ENCODE data around the gene EDC4. TPM values are rescaled to one million over a fixed set of nuclear protein-coding genes. Genes with fewer than 3 reads are reported as not detected.

Gene EDC4
- total and polyA plus RNA-seq, 9 of the 15 experiments (the other 6 are each of a cell fraction or from before 2014, with no cell fraction given): 1.1 to 131 (median 74.0) TPM

DNA sequence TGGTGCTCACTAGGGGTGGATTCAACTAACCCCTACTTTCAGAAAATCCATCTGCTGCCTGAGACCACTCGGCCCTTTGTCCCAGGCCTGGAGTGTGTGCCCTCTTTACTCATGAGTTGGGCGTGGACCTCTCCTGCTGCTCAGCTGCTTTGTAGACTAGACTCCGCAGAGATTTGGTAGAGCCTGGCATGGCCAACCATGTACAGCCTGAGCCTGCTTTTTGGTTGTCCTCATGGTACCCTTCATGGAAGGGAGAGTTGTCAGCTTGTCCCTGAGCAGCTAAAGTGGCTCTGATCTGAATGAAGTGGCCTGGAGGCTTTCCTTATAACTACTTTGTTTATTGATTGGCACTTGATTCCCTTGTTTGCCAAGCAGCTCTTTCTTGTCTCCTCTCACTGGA is 1.5 kb downstream of the EDC4 start:
- peak overlapping the region; percentile 89 for H3K4me2 ChIP-seq (ENCODE audit: insufficient read depth, low read length)
- H3K4me3 ChIP-seq: peak overlapping the region; percentile 85; the same call in 1 of the 2 replicates
- peaks cover 21 to 22% of the 10 kb centered on the region in 2 experiments; a peak in 4 of 5 replicates for H3K4me1 ChIP-seq (replicated peaks in 1 of 2; ENCODE audit: control insufficient read depth in 2 of 2, insufficient read depth in 2 of 2, low read length in 2 of 2)
- ATAC-seq (no peak), FAIRE-seq (no peak), DNase-seq (ENCODE audit: extremely low read depth in 1 of 4, low spot score in 3 of 4) (no peak)
- ChIA-PET POLR2A (interaction anchor here (0.6 to 2.6 kb wide), 5 partner anchors 9 to 150 kb away, joined by 3 to 15 read pairs (median 4); partner anchors contain the start of gene NRN1L), CTCF (ENCODE audit: low intra/inter-chr PET ratio) (no interaction called here)
- peaks cover 80% of the 10 kb centered on the region; the same call in 2 of the 3 replicates for H3K36me3 ChIP-seq (ENCODE audit: control insufficient read depth, insufficient read depth, low read length)
- H3K9ac ChIP-seq (ENCODE audit: insufficient read depth in 1 of 2, low read depth in 2 of 2, low read length in 2 of 2): peak overlapping the region; percentile 87 to 99
- H3K79me2 ChIP-seq (ENCODE audit: control insufficient read depth, insufficient read depth, low read length): peaks cover 40% of the 10 kb centered on the region
- H3K27me3 ChIP-seq (ENCODE audit: control insufficient read depth in 2 of 2, insufficient read depth in 2 of 2, low read length in 2 of 2): no peaks in the 10 kb centered on the region
- H2AFZ ChIP-seq (ENCODE audit: low read depth, low read length): no peak overlapping the region
- TF ChIP-seq, protein P1, sequence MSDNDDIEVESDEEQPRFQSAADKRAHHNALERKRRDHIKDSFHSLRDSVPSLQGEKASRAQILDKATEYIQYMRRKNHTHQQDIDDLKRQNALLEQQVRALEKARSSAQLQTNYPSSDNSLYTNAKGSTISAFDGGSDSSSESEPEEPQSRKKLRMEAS (CRISPR knock-in tag; IDR thresholded peaks at IDR 0.05): 0 out of 2 replicates have a peak, but pooled peaks have one; percentile 4
- TF ChIP-seq, protein P2, sequence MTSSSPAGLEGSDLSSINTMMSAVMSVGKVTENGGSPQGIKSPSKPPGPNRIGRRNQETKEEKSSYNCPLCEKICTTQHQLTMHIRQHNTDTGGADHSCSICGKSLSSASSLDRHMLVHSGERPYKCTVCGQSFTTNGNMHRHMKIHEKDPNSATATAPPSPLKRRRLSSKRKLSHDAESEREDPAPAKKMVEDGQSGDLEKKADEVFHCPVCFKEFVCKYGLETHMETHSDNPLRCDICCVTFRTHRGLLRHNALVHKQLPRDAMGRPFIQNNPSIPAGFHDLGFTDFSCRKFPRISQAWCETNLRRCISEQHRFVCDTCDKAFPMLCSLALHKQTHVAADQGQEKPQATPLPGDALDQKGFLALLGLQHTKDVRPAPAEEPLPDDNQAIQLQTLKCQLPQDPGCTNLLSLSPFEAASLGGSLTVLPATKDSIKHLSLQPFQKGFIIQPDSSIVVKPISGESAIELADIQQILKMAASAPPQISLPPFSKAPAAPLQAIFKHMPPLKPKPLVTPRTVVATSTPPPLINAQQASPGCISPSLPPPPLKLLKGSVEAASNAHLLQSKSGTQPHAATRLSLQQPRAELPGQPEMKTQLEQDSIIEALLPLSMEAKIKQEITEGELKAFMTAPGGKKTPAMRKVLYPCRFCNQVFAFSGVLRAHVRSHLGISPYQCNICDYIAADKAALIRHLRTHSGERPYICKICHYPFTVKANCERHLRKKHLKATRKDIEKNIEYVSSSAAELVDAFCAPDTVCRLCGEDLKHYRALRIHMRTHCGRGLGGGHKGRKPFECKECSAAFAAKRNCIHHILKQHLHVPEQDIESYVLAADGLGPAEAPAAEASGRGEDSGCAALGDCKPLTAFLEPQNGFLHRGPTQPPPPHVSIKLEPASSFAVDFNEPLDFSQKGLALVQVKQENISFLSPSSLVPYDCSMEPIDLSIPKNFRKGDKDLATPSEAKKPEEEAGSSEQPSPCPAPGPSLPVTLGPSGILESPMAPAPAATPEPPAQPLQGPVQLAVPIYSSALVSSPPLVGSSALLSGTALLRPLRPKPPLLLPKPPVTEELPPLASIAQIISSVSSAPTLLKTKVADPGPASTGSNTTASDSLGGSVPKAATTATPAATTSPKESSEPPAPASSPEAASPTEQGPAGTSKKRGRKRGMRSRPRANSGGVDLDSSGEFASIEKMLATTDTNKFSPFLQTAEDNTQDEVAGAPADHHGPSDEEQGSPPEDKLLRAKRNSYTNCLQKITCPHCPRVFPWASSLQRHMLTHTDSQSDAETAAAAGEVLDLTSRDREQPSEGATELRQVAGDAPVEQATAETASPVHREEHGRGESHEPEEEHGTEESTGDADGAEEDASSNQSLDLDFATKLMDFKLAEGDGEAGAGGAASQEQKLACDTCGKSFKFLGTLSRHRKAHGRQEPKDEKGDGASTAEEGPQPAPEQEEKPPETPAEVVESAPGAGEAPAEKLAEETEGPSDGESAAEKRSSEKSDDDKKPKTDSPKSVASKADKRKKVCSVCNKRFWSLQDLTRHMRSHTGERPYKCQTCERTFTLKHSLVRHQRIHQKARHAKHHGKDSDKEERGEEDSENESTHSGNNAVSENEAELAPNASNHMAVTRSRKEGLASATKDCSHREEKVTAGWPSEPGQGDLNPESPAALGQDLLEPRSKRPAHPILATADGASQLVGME (CRISPR knock-in tag; IDR thresholded peaks at IDR 0.05): no peak
- H3K27ac ChIP-seq (ENCODE audit: extremely low read depth, low read depth, low read length): no peak overlapping the region; the same call in 2 of the 3 replicates
- in situ Hi-C loops (cut with MboI) (no loop called here), intact Hi-C loops (cut with micrococcal nuclease) (no loop called here)
- peaks cover 14% of the 10 kb centered on the region for H4K20me1 ChIP-seq (replicated peaks; ENCODE audit: control insufficient read depth, insufficient read depth, low read length)
- no peaks in the 10 kb centered on the region for H3K9me3 ChIP-seq (replicated peaks; ENCODE audit: control insufficient read depth, insufficient read depth, low read depth, low read length)
- no peaks in the 10 kb centered on the region for H3K9me1 ChIP-seq (ENCODE audit: control insufficient read depth, insufficient read depth, low read length)
- 64% methylated on average over 3 of the region's 3 CpGs for WGBS (ENCODE audit: insufficient coverage, low coverage, missing lambda C conversion rate)
- BruUV-seq (replicated peaks): no TSS peak
